ENCODE results near the gene CIART. TPM values are rescaled to one million over a fixed set of nuclear protein-coding genes. Genes with fewer than 3 reads are reported as not detected.
"Not testable (repeated sequence)": the region's sequence is repeated elsewhere in the genome, so short reads cannot be mapped to it uniquely, and the experiment has no call there.

CIART gene, protein sequence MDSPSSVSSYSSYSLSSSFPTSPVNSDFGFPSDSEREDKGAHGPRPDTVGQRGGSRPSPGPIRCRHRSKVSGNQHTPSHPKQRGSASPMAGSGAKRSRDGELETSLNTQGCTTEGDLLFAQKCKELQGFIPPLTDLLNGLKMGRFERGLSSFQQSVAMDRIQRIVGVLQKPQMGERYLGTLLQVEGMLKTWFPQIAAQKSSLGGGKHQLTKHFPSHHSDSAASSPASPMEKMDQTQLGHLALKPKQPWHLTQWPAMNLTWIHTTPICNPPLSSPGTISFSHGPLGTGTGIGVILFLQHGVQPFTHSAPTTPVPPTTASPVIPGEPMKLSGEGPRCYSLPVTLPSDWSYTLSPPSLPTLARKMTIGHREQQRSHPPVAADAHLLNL
- total RNA-seq (1 to 10 TPM; 1.0 to 1.6 TPM), polyA plus RNA-seq (1 to 10 TPM in 1 of 3 donors, under 1 TPM in 2; 0.74 to 1.8 (median 0.74) TPM), total RNA-seq (0.74 to 3.9 (median 1.9) reads per million in 6 experiments)

DNA sequence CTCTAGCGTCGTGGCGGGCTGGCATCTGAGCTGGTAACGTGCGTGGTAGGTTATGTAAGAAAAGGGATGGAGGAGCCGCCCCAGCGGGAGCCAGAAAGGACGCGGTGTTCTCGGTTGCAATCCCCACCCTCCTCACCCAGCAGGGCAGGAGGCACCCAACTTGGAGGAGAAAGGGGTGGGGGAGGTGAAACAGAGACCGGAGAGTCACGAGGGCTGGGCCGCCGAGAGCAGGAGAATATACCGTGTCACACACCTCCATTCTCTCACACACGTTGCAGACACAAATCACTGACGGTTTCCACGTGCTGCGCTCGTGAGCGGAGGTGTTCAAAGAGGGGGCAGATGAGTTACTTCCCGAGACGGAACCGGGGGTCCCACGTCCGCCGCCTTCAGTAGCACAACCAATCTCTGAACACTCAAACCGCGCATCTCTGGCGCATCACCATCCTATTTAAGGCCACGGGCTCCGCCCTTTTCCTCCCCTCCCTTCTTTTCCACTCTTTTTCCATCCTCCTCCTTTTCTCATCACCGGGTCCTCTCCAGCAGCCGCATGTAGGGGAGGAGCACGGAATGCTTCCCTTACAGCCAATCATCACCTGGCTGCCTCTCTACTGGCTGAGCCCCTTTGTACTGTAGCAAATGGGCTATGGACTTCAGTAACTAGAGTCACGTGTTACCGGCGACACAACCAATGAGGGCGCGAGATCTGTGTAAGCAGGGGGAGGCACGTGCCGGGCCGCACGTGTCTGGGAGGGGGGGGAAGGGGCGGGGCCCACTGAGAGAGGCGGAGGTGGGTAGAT, at the start of gene CIART:
Gene CIART (plus strand): TSS at position 797 of the 800 bp plus-strand sequence. CDS start 714 bp downstream, outside the sequence.
- peak; percentile 90 to 93 for ATAC-seq
- H3K4me1 Mint-ChIP-seq: peaks cover 19 to 33% (median 28%) of the 10 kb centered on the region in 4 donors

DNA sequence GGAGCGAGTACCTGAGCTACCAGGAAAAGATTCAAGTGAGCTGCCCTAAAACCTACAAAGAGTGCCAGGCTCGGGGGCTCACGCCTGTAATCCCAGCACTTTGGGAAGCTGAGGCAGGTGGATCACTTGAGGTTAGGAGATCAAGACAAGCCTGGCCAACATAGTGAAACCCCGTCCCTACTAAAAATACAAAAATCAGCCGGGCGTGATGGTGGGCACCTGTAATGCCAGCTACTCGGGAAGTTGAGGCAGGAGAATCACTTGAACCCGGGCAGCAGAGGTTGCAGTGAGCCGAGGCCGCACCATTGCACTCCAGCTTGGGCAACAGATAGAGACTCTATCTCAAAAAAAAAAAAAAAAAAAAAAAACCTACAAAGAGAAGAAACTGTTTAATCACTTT, 49.4 kb upstream of the CIART start:
- H3K4me1 Mint-ChIP-seq: peaks cover 11 to 21% (median 20%) of the 10 kb centered on the region in 4 donors
- peak overlapping the region in 6 of 10 donors; percentile 8 to 98 (median 22) for H3K4me3 Mint-ChIP-seq

More for the DNA sequence above, at the start of gene CIART:
- H3K27ac Mint-ChIP-seq: peak within 1 kb of the TSS; percentile 78 to 97 (median 93)
- H3K27me3 Mint-ChIP-seq: peaks cover 0 to 10% (median 0%) of the 10 kb centered on the region in 5 donors
- peak; percentile 60 to 91 (median 81) for DNase-seq
- H3K36me3 Mint-ChIP-seq: no peaks in the 10 kb centered on the region
- POLR2A ChIA-PET: interaction anchor here (0.8 to 2.1 kb wide), 10 partner anchors 13 to 394 kb away, joined by 3 to 9 read pairs (median 3); partner anchors contain the start of genes APH1A and RPRD2
- no peaks in the 10 kb centered on the region for H3K9me3 Mint-ChIP-seq
- peak within 1 kb of the TSS; percentile 75 to 99 (median 89) for H3K4me3 Mint-ChIP-seq

DNA sequence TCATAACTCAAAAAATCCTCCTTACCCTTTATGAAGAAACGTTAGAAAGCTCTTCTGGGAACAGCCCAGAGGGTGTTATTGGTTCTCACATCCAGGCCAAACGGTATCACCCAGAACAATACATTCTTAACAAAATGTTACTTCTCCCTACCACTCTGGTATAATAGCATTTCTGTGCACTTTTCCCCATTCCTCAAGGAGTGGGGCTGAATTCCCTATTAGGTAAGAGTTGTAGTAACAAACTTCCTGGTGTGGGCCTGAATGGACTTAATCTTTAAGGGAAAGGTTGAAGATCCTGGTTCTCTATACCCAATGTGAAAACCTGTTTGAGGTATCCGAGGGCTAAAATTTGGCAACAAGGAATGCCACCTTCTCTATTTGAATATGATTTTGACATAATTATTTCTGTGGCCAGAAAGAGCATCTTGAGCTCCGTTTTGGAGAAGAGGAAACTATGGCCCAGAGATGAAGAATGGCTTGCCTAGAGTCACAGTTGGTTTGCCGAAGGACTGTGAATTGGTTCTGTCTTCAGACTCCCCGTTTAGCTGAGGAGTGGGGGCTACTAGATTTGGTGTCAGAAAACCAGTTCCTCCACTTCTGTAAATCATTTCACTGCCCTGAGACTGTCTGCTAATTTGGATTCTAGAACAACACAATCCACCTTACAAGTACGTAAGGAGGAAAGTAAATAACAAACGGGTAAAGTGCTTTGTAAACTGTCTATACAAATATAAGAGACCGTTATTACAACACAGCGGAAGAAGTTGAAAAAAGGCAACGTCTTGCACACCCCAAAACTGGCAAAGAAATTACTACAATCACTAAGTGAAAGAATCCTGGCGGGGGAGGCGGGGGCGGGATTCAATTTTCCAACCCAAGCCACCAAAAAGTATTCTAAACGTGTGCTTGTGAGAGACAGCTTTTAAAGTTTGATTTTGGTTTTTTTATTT, 48.7 kb upstream of the CIART start:
- Mint-ChIP-seq H3K27ac (peak overlapping the region in 8 of 10 donors; percentile 93 to 99 (median 98)), H3K9me3 (no peaks in the 10 kb centered on the region), H3K4me3 (peak overlapping the region in 6 of 10 donors; percentile 91 to 98 (median 98)), H3K36me3 (peaks cover 0 to 24% (median 0%) of the 10 kb centered on the region in 3 donors), H3K27me3 (no peaks in the 10 kb centered on the region), H3K4me1 (peaks cover 11 to 21% (median 20%) of the 10 kb centered on the region in 4 donors)
- POLR2A ChIA-PET: interaction anchor here (0.6 to 4.8 kb wide), 20 partner anchors 13 to 1167 kb away, joined by 3 to 46 read pairs (median 4); partner anchors contain the start of genes APH1A, PLEKHO1 and RPRD2
- ATAC-seq (no peak), DNase-seq (peak in 6 of 10 donors; percentile 7 to 35 (median 22))

More for the DNA sequence above, 49.4 kb upstream of the CIART start:
- peak overlapping the region in 8 of 10 donors; percentile 56 to 99 (median 96) for H3K27ac Mint-ChIP-seq
- not testable (repeated sequence) for DNase-seq, H3K27me3 Mint-ChIP-seq, H3K9me3 Mint-ChIP-seq, ATAC-seq
- POLR2A ChIA-PET: interaction anchor here (0.6 to 4.8 kb wide), 6 partner anchors 19 to 345 kb away, joined by 4 to 46 read pairs (median 10); partner anchors contain the start of genes PLEKHO1 and RPRD2
- peaks cover 0 to 31% (median 2%) of the 10 kb centered on the region in 3 donors for H3K36me3 Mint-ChIP-seq

DNA sequence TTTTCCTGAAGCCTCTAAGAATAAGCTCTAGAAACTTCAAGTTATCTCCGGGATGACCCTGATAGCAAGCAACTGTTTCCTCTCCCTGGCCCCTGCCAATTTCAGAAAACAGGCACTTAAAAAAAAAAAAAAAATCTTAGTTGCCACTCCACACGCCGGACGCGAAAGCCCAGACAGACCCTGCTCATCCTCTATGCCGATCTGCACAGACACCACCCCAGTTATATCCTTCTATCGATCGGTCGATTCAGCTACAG, 48.1 kb upstream of the CIART start:
- POLR2A ChIA-PET: interaction anchor here (0.6 to 4.8 kb wide), 21 partner anchors 14 to 1166 kb away, joined by 3 to 46 read pairs (median 4); partner anchors contain the start of genes APH1A, PLEKHO1 and RPRD2
- Mint-ChIP-seq H3K36me3 (peaks cover 0 to 18% (median 0%) of the 10 kb centered on the region in 3 donors), H3K27ac (peak overlapping the region in 8 of 10 donors; percentile 93 to 99 (median 98))

DNA sequence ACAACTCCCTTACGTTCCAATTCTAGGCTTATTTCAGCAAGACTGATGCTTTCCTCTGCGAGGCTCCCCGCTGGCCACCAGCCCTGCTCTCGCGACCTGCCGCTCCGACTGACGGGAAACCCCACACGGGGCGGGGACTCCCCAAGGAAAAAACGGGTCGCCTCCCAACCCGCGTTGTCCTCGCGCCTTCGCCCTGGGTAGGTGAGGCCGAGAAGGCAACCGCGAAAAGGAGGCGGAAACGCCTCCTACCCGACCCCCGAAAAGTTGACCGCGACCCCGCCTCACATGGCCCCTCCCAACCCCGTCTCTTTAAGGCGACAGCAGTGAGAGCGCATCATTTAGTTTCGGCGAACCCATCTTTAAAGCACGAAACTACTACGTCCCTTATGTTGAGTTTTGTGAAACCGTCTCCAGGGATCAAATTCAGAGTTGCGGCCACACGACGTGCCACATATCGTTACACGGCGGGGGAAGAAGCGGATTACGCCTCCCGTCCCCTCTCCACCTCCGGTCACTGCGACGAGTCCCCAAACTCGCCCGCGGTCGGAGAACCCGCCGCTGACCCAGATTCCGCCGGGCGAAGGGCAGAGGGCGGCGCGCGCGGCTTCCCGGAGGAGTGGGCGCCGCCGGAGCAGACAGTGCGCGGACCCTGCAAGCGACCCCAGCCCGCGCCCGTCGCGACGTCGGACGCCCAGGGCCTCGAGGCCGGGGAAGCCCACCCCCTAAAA, 47.6 kb upstream of the CIART start:
- DNase-seq (peak; percentile 73 to 87 (median 84)), ATAC-seq (peak; percentile 56 to 57)
- Mint-ChIP-seq H3K36me3 (peaks cover 0 to 14% (median 0%) of the 10 kb centered on the region in 3 donors), H3K4me1 (peaks cover 11 to 21% (median 20%) of the 10 kb centered on the region in 4 donors), H3K27me3 (no peaks in the 10 kb centered on the region), H3K4me3 (peak overlapping the region in 6 of 10 donors; percentile 91 to 98 (median 98)), H3K27ac (peak overlapping the region in 8 of 10 donors; percentile 93 to 99 (median 98)), H3K9me3 (no peaks in the 10 kb centered on the region)
- POLR2A ChIA-PET: interaction anchor here (0.6 to 4.8 kb wide), 23 partner anchors 14 to 1092 kb away, joined by 3 to 46 read pairs (median 4); partner anchors contain the start of genes APH1A, MCL1, PLEKHO1 and RPRD2

More for the DNA sequence above, 48.1 kb upstream of the CIART start:
- DNase-seq (no peak), ATAC-seq (no peak)
- peaks cover 11 to 21% (median 20%) of the 10 kb centered on the region in 4 donors for H3K4me1 Mint-ChIP-seq
- no peaks in the 10 kb centered on the region for H3K27me3 Mint-ChIP-seq
- H3K9me3 Mint-ChIP-seq: no peaks in the 10 kb centered on the region
- H3K4me3 Mint-ChIP-seq: peak overlapping the region in 6 of 10 donors; percentile 91 to 98 (median 98)

DNA sequence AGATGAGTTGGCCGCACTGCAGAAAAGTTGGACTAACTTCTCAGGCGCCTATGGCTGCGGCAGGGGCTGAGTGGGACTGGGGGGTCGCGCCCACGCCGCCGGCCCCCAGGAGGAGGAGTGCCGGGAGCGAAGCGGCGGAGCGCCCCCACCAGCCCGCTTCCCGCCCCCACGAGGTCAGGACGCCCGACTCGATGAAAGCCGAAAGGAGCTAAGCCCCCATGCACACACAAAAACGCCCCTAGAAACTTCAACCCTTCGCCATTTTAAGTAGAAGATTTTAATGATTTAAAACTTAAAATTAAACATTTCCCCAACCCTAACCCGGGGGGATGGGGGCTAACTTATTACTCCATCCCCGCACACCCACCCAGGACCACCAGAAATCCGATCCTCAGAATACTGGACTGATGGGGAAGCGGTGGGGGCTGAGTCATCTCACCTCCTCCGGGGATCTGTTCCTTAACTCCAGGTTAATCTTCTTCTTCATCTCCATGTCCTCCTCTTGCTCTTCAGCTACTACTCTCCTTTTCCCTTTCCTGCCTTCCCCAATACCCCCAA, 47.0 kb upstream of the CIART start:
- peak in 1 of 2 donors; percentile 1 for ATAC-seq
- peak; percentile 15 to 74 (median 34) for DNase-seq
- Mint-ChIP-seq H3K27me3 (no peaks in the 10 kb centered on the region), H3K4me3 (no peak overlapping the region), H3K9me3 (no peaks in the 10 kb centered on the region), H3K36me3 (peaks cover 0 to 9% (median 0%) of the 10 kb centered on the region in 3 donors), H3K4me1 (peaks cover 11 to 21% (median 20%) of the 10 kb centered on the region in 4 donors), H3K27ac (no peak overlapping the region)
- POLR2A ChIA-PET: interaction anchor here (0.6 to 4.8 kb wide), 20 partner anchors 15 to 1169 kb away, joined by 3 to 46 read pairs (median 4); partner anchors contain the start of genes APH1A, MCL1, PLEKHO1 and RPRD2

DNA sequence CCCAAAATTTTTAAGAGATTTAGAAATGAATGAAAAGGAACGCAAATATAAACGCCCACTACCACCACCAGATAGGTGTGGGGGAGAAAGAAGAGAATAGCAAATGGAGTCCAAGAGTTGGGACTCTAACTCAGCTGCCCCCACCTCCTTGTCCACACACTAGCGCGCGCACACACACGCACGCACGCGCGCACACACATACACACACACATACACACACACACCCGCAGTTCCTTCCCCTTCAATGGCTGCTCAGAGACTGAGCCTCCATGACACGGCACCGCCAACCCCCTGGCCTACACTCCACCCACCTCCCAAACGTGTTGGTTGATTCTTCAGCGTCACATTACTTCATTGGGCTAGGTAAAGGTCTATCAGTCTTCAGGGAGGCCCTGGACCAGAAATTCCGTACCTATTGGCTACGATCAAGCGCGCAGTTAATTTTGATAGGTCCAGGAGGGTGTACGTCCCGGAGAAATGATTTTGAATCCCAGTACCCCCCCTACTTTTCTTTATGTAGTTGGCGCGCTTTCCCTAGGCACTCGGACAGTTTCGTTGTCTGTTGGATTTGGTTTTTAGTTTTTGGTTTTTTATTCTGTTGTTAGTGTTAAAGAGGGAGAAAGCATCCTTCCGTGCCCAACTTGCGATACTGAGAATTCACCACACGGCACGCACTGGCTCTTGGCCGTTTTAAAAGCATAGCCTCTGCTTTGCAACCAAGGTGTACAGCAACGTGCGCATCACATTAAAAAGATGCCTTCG, 46.3 kb upstream of the CIART start, which contains the start of gene ANP32E:
Gene ANP32E (minus strand): TSS at position 261 of the 762 bp plus-strand sequence. CDS start 326 bp downstream, outside the sequence.
- H3K27me3 Mint-ChIP-seq: no peaks in the 10 kb centered on the region
- peaks cover 0 to 3% (median 0%) of the 10 kb centered on the region in 3 donors for H3K36me3 Mint-ChIP-seq
- POLR2A ChIA-PET: interaction anchor here (0.6 to 4.8 kb wide), 23 partner anchors 16 to 1169 kb away, joined by 3 to 46 read pairs (median 4); partner anchors contain the start of genes APH1A, MCL1, PLEKHO1 and RPRD2
- ATAC-seq (peak; percentile 88), DNase-seq (peak; percentile 79 to 98 (median 95))
- H3K4me1 Mint-ChIP-seq: peaks cover 11 to 21% (median 20%) of the 10 kb centered on the region in 4 donors
- no peaks in the 10 kb centered on the region for H3K9me3 Mint-ChIP-seq
- H3K4me3 Mint-ChIP-seq: peak within 1 kb of the TSS in 6 of 10 donors; percentile 91 to 98 (median 98)
- peak within 1 kb of the TSS in 9 of 10 donors; percentile 70 to 99 (median 97) for H3K27ac Mint-ChIP-seq

DNA sequence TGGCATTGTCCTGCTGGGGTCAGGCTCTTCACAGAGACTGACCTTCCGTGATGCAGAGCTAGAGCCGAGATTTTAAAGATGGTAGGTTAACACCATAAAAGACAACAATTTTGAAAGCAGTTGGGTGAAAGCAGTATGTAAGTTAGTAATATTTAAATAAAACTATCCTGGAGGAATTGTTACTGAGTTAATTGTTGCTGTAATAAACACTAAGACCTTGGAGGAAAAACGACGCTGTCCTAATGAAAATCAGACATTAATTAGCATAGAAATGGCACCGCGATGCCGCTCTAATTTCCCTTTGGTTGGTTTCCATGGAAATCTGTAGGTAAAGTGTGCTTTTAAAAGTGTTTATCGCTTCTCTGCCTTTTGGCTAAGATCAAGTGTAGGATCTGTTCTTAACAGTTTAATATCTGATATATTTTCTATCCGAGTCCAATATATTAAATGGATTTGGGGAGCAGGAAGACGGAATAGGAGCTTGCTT, 45.7 kb upstream of the CIART start:
- Mint-ChIP-seq H3K27me3 (no peaks in the 10 kb centered on the region), H3K4me3 (peak overlapping the region in 1 of 10 donors; percentile 43), H3K4me1 (peaks cover 11 to 21% (median 20%) of the 10 kb centered on the region in 4 donors), H3K9me3 (no peaks in the 10 kb centered on the region), H3K36me3 (no peaks in the 10 kb centered on the region), H3K27ac (peak overlapping the region in 3 of 10 donors; percentile 17 to 73 (median 70))
- POLR2A ChIA-PET: interaction anchor here (0.7 to 4.8 kb wide), 6 partner anchors 23 to 349 kb away, joined by 3 to 46 read pairs (median 3); partner anchors contain the start of gene RPRD2
- ATAC-seq (no peak), DNase-seq (no peak)

DNA sequence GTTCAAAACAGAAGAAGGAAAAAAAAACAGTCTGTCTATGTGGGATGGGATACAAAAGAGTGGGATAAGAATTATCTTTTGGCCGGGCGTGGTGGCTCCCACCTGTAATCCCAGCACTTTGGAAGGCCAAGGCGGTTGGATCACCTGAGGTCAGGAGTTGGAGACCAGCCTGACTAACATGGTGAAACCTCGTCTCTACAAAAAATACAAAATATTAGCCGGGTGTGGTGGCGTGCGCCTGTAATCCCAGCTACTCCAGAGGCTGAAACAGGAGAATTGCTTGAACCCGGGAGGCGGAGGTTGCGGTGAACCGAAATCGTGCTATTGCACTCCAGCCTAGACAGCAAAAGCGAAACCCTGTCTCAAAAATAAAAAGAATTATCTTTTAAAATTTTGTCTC, 45.2 kb upstream of the CIART start:
- H3K9me3 Mint-ChIP-seq, H3K36me3 Mint-ChIP-seq, ATAC-seq, DNase-seq, H3K27me3 Mint-ChIP-seq: not testable (repeated sequence)
- POLR2A ChIA-PET: interaction anchor here (0.7 to 4.8 kb wide), 3 partner anchors 23 to 349 kb away, joined by 3 to 46 read pairs (median 3); a partner anchor contains a TSS
- Mint-ChIP-seq H3K4me1 (peaks cover 11 to 21% (median 19%) of the 10 kb centered on the region in 4 donors), H3K4me3 (peak overlapping the region in 2 of 10 donors; percentile 8 to 59), H3K27ac (peak overlapping the region in 2 of 10 donors; percentile 70 to 73)
